Ishikawa (cell line): ENCODE measurements around the gene HOXA4.

ENCODE experiments used
- CEBPB ChIP-seq: IDR thresholded peaks from 2 replicates; pipeline ENCODE4 v1.6.1; 2012
- CREB1 ChIP-seq: IDR thresholded peaks from 2 replicates; pipeline ENCODE4 v1.6.1; 2012; ENCODE audit warnings: low read depth
- EGR1 ChIP-seq: IDR thresholded peaks from 2 replicates; pipeline ENCODE4 v1.6.1; 2012
- EP300 ChIP-seq: IDR thresholded peaks from 2 replicates; pipeline ENCODE4 v1.6.1; 2012; ENCODE audit warnings: borderline replicate concordance
- FOXM1 ChIP-seq: IDR thresholded peaks from 2 replicates; pipeline ENCODE4 v1.6.1; 2012; ENCODE audit warnings: low read depth, borderline replicate concordance
- MAX ChIP-seq: IDR thresholded peaks from 2 replicates; pipeline ENCODE4 v1.6.1; 2012
- NFIC ChIP-seq: IDR thresholded peaks from 2 replicates; pipeline ENCODE4 v1.6.1; 2012
- RAD21 ChIP-seq: IDR thresholded peaks from 2 replicates; pipeline ENCODE4 v1.6.1; 2012; ENCODE audit warnings: low read depth
- REST ChIP-seq: IDR thresholded peaks from 2 replicates; pipeline ENCODE4 v1.6.1; 2012; ENCODE audit warnings: low read depth, mild to moderate bottlenecking
- TAF1 ChIP-seq: IDR thresholded peaks from 2 replicates; pipeline ENCODE4 v1.6.1; 2012; ENCODE audit warnings: low read depth, mild to moderate bottlenecking
- TCF12 ChIP-seq: IDR thresholded peaks from 2 replicates; pipeline ENCODE4 v1.6.1; 2012; ENCODE audit warnings: low read depth
- TEAD4 ChIP-seq: IDR thresholded peaks from 2 replicates; pipeline ENCODE4 v1.6.1; 2012
- USF1 ChIP-seq: IDR thresholded peaks from 2 replicates; pipeline ENCODE4 v1.6.1; 2012
- YY1 ChIP-seq: IDR thresholded peaks from 2 replicates; pipeline ENCODE4 v1.6.1; 2012; ENCODE audit warnings: low read depth
- ZBTB7A ChIP-seq: IDR thresholded peaks from 2 replicates; pipeline ENCODE4 v1.6.1; 2012; ENCODE audit warnings: low read depth

Gene HOXA4

GRCh38 chr7:27177795-27178320, 47.3 kb upstream of the HOXA4 start:
- TF ChIP-seq RAD21 (no peak), CEBPB (no peak), ZBTB7A (no peak), CREB1 (no peak), TEAD4 (no peak), TAF1 (no peak), TCF12 (no peak), EGR1 (no peak), EP300 (no peak), YY1 (no peak), USF1 (no peak)

- no peak for TF ChIP-seq TCF12
- no peak for TF ChIP-seq NFIC
- TF ChIP-seq RAD21, result no peak
- no peak for TF ChIP-seq FOXM1
- no peak for TF ChIP-seq EGR1
- TF ChIP-seq EP300, result no peak
- no peak for TF ChIP-seq REST
- no peak for TF ChIP-seq USF1
- no peak for TF ChIP-seq MAX
- TF ChIP-seq TEAD4, result no peak
- TF ChIP-seq YY1, result no peak
- TF ChIP-seq CREB1, result no peak
Measured at GRCh38 chr7:27176962-27177794, 46.6 kb upstream of the HOXA4 start.

- no peak for TF ChIP-seq REST
- no peak for TF ChIP-seq EP300
- no peak for TF ChIP-seq YY1
- TF ChIP-seq RAD21, result no peak
- no peak for TF ChIP-seq ZBTB7A
- no peak for TF ChIP-seq FOXM1
- no peak for TF ChIP-seq CEBPB
- no peak for TF ChIP-seq NFIC
- TF ChIP-seq MAX, result no peak
Measured at GRCh38 chr7:27176524-27176845, 45.9 kb upstream of the HOXA4 start.

- no peak for TF ChIP-seq NFIC
- no peak for TF ChIP-seq CREB1
- no peak for TF ChIP-seq RAD21
- no peak for TF ChIP-seq ZBTB7A
- TF ChIP-seq TCF12, result no peak
- no peak for TF ChIP-seq EGR1
- no peak for TF ChIP-seq TAF1
- TF ChIP-seq REST, result no peak
- no peak for TF ChIP-seq EP300
- no peak for TF ChIP-seq CEBPB
- TF ChIP-seq YY1, result no peak
- TF ChIP-seq TEAD4, result no peak
- no peak for TF ChIP-seq USF1
- TF ChIP-seq FOXM1, result no peak
Measured at GRCh38 chr7:27175626-27176523, 45.3 kb upstream of the HOXA4 start.
